Cardiac muscle cell (in vitro differentiated cells and primary cell): ENCODE data around the gene KRT32. TPM values are rescaled to one million over a fixed set of nuclear protein-coding genes. Genes with fewer than 3 reads are reported as not detected.

Experiments
- DNase-seq, 2 donors: peaks; one replicate each; pipeline versions ENCODE4 v3.0.0 to v3.0.0-alpha.2; 2010 to 2017; ENCODE audit warnings: low read depth in 1 of 2, low spot score in 1 of 2
- H3K27ac ChIP-seq: fragments of 200-600 bp; sonication (generic); 2 replicates; pipeline ENCODE4 v1.5.1; 2016
- H3K27me3 ChIP-seq: fragments of 200-600 bp; sonication (generic); 2 replicates; pipeline ENCODE4 v1.6.0; 2016; ENCODE audit warnings: control low read depth
- H3K36me3 ChIP-seq: fragments of 200-600 bp; sonication (generic); 2 replicates; pipeline ENCODE4 v1.5.1; 2016; ENCODE audit warnings: control low read depth
- H3K4me1 ChIP-seq: fragments of 200-600 bp; sonication (generic); 2 replicates; pipeline ENCODE4 v1.8.1; 2017; ENCODE audit warnings: low read depth, mild to moderate bottlenecking, mixed run types
- H3K4me3 ChIP-seq: fragments of 200-600 bp; sonication (generic); 2 replicates; pipeline ENCODE4 v1.5.1; 2016; ENCODE audit warnings: mild to moderate bottlenecking
- H3K9me3 ChIP-seq: fragments of 200-600 bp; sonication (generic); 2 replicates; pipeline ENCODE4 v1.5.1; 2017; ENCODE audit warnings: low read depth, mild to moderate bottlenecking, control low read depth
- CTCF ChIP-seq: IDR thresholded peaks from 2 replicates; pipeline ENCODE4 v1.5.1; 2012; ENCODE audit warnings: low read depth, mild to moderate bottlenecking, low read length
- polyA plus RNA-seq: library from polyadenylated mRNA; unstranded; fragments of >200 nt; fragmentation: Nextera tagmentation; extraction: Ambion mirVana; gene quantifications from 2 replicates; pipeline ENCODE4 v1.2.1, GENCODE V29; 2016
- total RNA-seq: library from RNA; depleted of rRNA; stranded (reverse); fragments of >200 nt; gene quantifications from 2 replicates; pipeline ENCODE4 v1.2.3, GENCODE V29; 2016

The KRT32 gene
- total and polyA plus RNA-seq, 2 experiments from 2014 or later: not detected

GRCh38 chr17:41451154-41451728 is 15.9 kb downstream of the KRT32 start:
- H3K4me1 ChIP-seq: no peaks in the 10 kb centered on the region
- no peak overlapping the region for H3K27ac ChIP-seq
- DNase-seq: peak in 1 of 2 donors; percentile 21
- no peak for TF ChIP-seq CTCF
- H3K27me3 ChIP-seq: peaks cover 4% of the 10 kb centered on the region
- no peak overlapping the region for H3K4me3 ChIP-seq
- H3K9me3 ChIP-seq: no peaks in the 10 kb centered on the region
- H3K36me3 ChIP-seq: no peaks in the 10 kb centered on the region

GRCh38 chr17:41449008-41449407 is 18.2 kb downstream of the KRT32 start:
- Histone ChIP-seq H3K27ac (no peak overlapping the region), H3K4me3 (no peak overlapping the region), H3K4me1 (no peaks in the 10 kb centered on the region), H3K27me3 (peaks cover 11% of the 10 kb centered on the region), H3K36me3 (no peaks in the 10 kb centered on the region), H3K9me3 (no peaks in the 10 kb centered on the region)
- TF ChIP-seq CTCF: no peak
- no peak for DNase-seq

- Histone ChIP-seq H3K9me3 (no peaks in the 10 kb centered on the region), H3K4me1 (no peaks in the 10 kb centered on the region), H3K36me3 (no peaks in the 10 kb centered on the region), H3K27me3 (peaks cover 17% of the 10 kb centered on the region), H3K27ac (no peak overlapping the region), H3K4me3 (no peak overlapping the region)
- DNase-seq: peak in 1 of 2 donors; percentile 59
- no peak for TF ChIP-seq CTCF
These were observed 18.7 kb downstream of the KRT32 start for GRCh38 chr17:41448506-41448905.

GRCh38 chr17:41446806-41447205 is 20.4 kb downstream of the KRT32 start:
- Histone ChIP-seq H3K9me3 (no peaks in the 10 kb centered on the region), H3K4me3 (no peak overlapping the region), H3K27me3 (peaks cover 32% of the 10 kb centered on the region), H3K27ac (no peak overlapping the region), H3K36me3 (no peaks in the 10 kb centered on the region), H3K4me1 (no peaks in the 10 kb centered on the region)
- peak in 1 of 2 donors; percentile 78 for DNase-seq
- TF ChIP-seq CTCF: no peak

GRCh38 chr17:41444640-41445039 is 22.5 kb downstream of the KRT32 start:
- TF ChIP-seq CTCF: no peak
- Histone ChIP-seq H3K9me3 (no peaks in the 10 kb centered on the region), H3K27me3 (peaks cover 41% of the 10 kb centered on the region), H3K36me3 (no peaks in the 10 kb centered on the region), H3K4me1 (no peaks in the 10 kb centered on the region), H3K27ac (no peak overlapping the region), H3K4me3 (no peak overlapping the region)
- no peak for DNase-seq
